H1 (cell line): ENCODE measurements around the gene ARHGEF19. TPM values are rescaled to one million over a fixed set of nuclear protein-coding genes. Genes with fewer than 3 reads are reported as not detected.

Source experiments
- CTCF ChIA-PET: fragments of 300-600 bp; sonication (Branson Sonifier 250); formaldehyde crosslinking; loops from one replicate; lab custom pipeline; 2021; ENCODE audit not compliant: partially characterized antibody; lab: Charles Lee
- POLR2A ChIA-PET: fragments of 300-600 bp; sonication (Branson Sonifier 250); formaldehyde crosslinking; loops from one replicate; lab custom pipeline; 2021; ENCODE audit warnings: inconsistent platforms; ENCODE audit not compliant: partially characterized antibody; lab: Charles Lee
- DNase-seq, 2 experiments: peaks; one replicate each; pipeline versions ENCODE4 v3.0.0 to v3.0.0-alpha.2; 2010 to 2022; ENCODE audit warnings: low spot score in 2 of 2, low read depth in 1 of 2, mixed read lengths in 1 of 2
- FAIRE-seq: peaks from 2 replicates; lab custom pipeline; 2011; peaks lifted over from hg19 to GRCh38; lab: Jason Lieb, UNC
- H2AFZ ChIP-seq: 2 replicates; pipeline ENCODE4 v1.8.1; 2012; ENCODE audit warnings: low read length, inconsistent platforms
- H2AK5ac ChIP-seq: 2 replicates; pipeline ENCODE4 v1.6.1; 2013; ENCODE audit warnings: low read depth, low read length
- H2BK120ac ChIP-seq: replicated peaks from 2 replicates; pipeline ENCODE3; 2013; ENCODE audit warnings: low read depth, low read length, inconsistent platforms
- H2BK12ac ChIP-seq: 2 replicates; pipeline ENCODE4 v1.6.1; 2013; ENCODE audit warnings: low read depth, low read length
- H2BK15ac ChIP-seq: 2 replicates; pipeline ENCODE4 v1.6.1; 2013; ENCODE audit warnings: low read length
- H2BK20ac ChIP-seq: 2 replicates; pipeline ENCODE4 v1.6.1; 2013; ENCODE audit warnings: low read length
- H2BK5ac ChIP-seq: 2 replicates; pipeline ENCODE4 v1.6.1; 2013; ENCODE audit warnings: low read depth, low read length
- H3K14ac ChIP-seq: 2 replicates; pipeline ENCODE4 v1.6.1; 2013; ENCODE audit warnings: inconsistent platforms; ENCODE audit not compliant: insufficient read length
- H3K18ac ChIP-seq: 2 replicates; pipeline ENCODE4 v1.6.1; 2013; ENCODE audit warnings: low read length; ENCODE audit errors: extremely low read depth
- H3K23ac ChIP-seq: 2 replicates; pipeline ENCODE4 v1.6.1; 2013; ENCODE audit warnings: inconsistent platforms; ENCODE audit not compliant: insufficient read length
- H3K23me2 ChIP-seq: 2 replicates; pipeline ENCODE4 v1.6.1; 2013; ENCODE audit warnings: low read depth, low read length
- H3K27ac ChIP-seq: 2 replicates; pipeline ENCODE4 v1.6.1; 2011; ENCODE audit warnings: low read depth, low read length, inconsistent platforms
- H3K27me3 ChIP-seq, 4 experiments: replicated peaks in 1 of 4; 1 replicate in 1 of 4; 2 replicates in 3 of 4; pipeline versions ENCODE4 v1.6.1 to v1.8.1; 2011 to 2013; ENCODE audit warnings: low read length in 3 of 4, mild to moderate bottlenecking in 3 of 4, inconsistent platforms in 2 of 4, mixed read lengths in 2 of 4, moderate library complexity in 1 of 4; ENCODE audit not compliant: control insufficient read depth in 3 of 4, insufficient read depth in 3 of 4; ENCODE audit errors: extremely low read depth in 1 of 4
- H3K36me3 ChIP-seq, 4 experiments: 2 replicates each; pipeline versions ENCODE4 v1.6.1 to v1.8.1; 2011 to 2013; ENCODE audit warnings: mild to moderate bottlenecking in 4 of 4, low read length in 3 of 4, moderate library complexity in 2 of 4, control low read depth in 1 of 4, inconsistent platforms in 1 of 4; ENCODE audit not compliant: insufficient read depth in 4 of 4, control insufficient read depth in 2 of 4
- H3K4ac ChIP-seq: replicated peaks from 2 replicates; pipeline ENCODE3; 2013; ENCODE audit warnings: low read length, low read depth, mixed read lengths, inconsistent platforms; ENCODE audit not compliant: insufficient read length
- H3K4me1 ChIP-seq, 4 experiments: replicated peaks in 1 of 4; 1 replicate in 1 of 4; 2 replicates in 3 of 4; pipeline versions ENCODE4 v1.6.1 to v1.8.1; 2011 to 2013; ENCODE audit warnings: low read length in 3 of 4, inconsistent platforms in 2 of 4, mixed read lengths in 1 of 4; ENCODE audit not compliant: insufficient read depth in 4 of 4, control insufficient read depth in 3 of 4
- H3K4me2 ChIP-seq, 2 experiments: 2 replicates each; pipeline versions ENCODE4 v1.6.1 to v1.8.1; 2011 to 2013; ENCODE audit warnings: low read depth in 2 of 2, low read length in 2 of 2, control low read depth in 1 of 2, inconsistent platforms in 1 of 2, mild to moderate bottlenecking in 1 of 2; ENCODE audit not compliant: insufficient read depth in 1 of 2
- H3K4me3 ChIP-seq, 4 experiments: fragments of 200-600, 300-600 bp in 1 of 4; sonication (generic), shearing (Covaris generic), sonication (Bioruptor Twin) in 1 of 4; 2 replicates each; pipeline versions ENCODE4 v1.5.1 to v1.8.1; 2011 to 2016; ENCODE audit warnings: low read length in 4 of 4, low read depth in 3 of 4, control low read depth in 2 of 4, inconsistent platforms in 2 of 4, mild to moderate bottlenecking in 2 of 4, mixed read lengths in 1 of 4, moderate library complexity in 1 of 4; ENCODE audit not compliant: insufficient read depth in 2 of 4; ENCODE audit errors: extremely low read depth in 1 of 4
- H3K56ac ChIP-seq: replicated peaks from 2 replicates; pipeline ENCODE3; 2013; ENCODE audit warnings: low read depth, mild to moderate bottlenecking, mixed read lengths, low read length, inconsistent platforms; ENCODE audit not compliant: insufficient read length
- H3K79me1 ChIP-seq: 2 replicates; pipeline ENCODE4 v1.6.1; 2013; ENCODE audit warnings: low read depth, low read length, control low read depth
- H3K79me2 ChIP-seq, 2 experiments: 2 replicates each; pipeline versions ENCODE4 v1.6.1 to v1.8.1; 2012 to 2013; ENCODE audit warnings: low read length in 2 of 2, mild to moderate bottlenecking in 2 of 2, inconsistent platforms in 1 of 2; ENCODE audit not compliant: insufficient read depth in 2 of 2, control insufficient read depth in 1 of 2
- H3K9ac ChIP-seq, 4 experiments: replicated peaks in 1 of 4; 1 replicate in 1 of 4; 2 replicates in 3 of 4; pipeline versions ENCODE4 v1.6.1 to v1.8.1; 2011 to 2013; ENCODE audit warnings: low read depth in 3 of 4, low read length in 3 of 4, control low read depth in 2 of 4, mild to moderate bottlenecking in 2 of 4, moderate library complexity in 2 of 4, inconsistent platforms in 1 of 4; ENCODE audit errors: extremely low read depth in 1 of 4
- H3K9me3 ChIP-seq, 2 experiments: 2 replicates each; pipeline versions ENCODE4 v1.6.1 to v1.8.1; 2012 to 2013; ENCODE audit warnings: mild to moderate bottlenecking in 2 of 2, moderate library complexity in 2 of 2, control low read depth in 1 of 2, inconsistent platforms in 1 of 2, low read depth in 1 of 2, low read length in 1 of 2, mixed read lengths in 1 of 2; ENCODE audit not compliant: insufficient read depth in 2 of 2
- H4K20me1 ChIP-seq, 2 experiments: replicated peaks in 1 of 2; 2 replicates each; pipeline versions ENCODE3 to v1.8.1; 2011 to 2013; ENCODE audit warnings: inconsistent platforms in 2 of 2, low read length in 2 of 2, mild to moderate bottlenecking in 1 of 2; ENCODE audit not compliant: insufficient read depth in 2 of 2, control insufficient read depth in 1 of 2
- H4K5ac ChIP-seq: 2 replicates; pipeline ENCODE4 v1.6.1; 2013; ENCODE audit warnings: low read length, low read depth, mixed read lengths, inconsistent platforms; ENCODE audit not compliant: insufficient read length
- H4K8ac ChIP-seq: 2 replicates; pipeline ENCODE4 v1.8.0; 2013; ENCODE audit warnings: mild to moderate bottlenecking, moderate library complexity, low read length, inconsistent platforms; ENCODE audit not compliant: insufficient read depth; ENCODE audit errors: extremely low read depth
- H4K91ac ChIP-seq: replicated peaks from 2 replicates; pipeline ENCODE3; 2013; ENCODE audit warnings: low read length, mixed read lengths, inconsistent platforms; ENCODE audit not compliant: insufficient read length
- ASH2L ChIP-seq: fragments of 200-600, 300-600 bp; sonication (generic); IDR thresholded peaks from one replicate; pipeline ENCODE4 v1.7.1; 2017; ENCODE audit warnings: low read length
- CEBPB ChIP-seq: IDR thresholded peaks from 2 replicates; pipeline ENCODE4 v1.6.1; 2012; ENCODE audit warnings: low read depth, low read length
- FOSL1 ChIP-seq: IDR thresholded peaks from 2 replicates; pipeline ENCODE4 v1.6.1; 2011; ENCODE audit warnings: mild to moderate bottlenecking, low read depth, low read length, moderate library complexity; ENCODE audit not compliant: insufficient read depth
- GTF2F1 ChIP-seq: IDR thresholded peaks from 2 replicates; pipeline ENCODE4 v1.6.1; 2012; ENCODE audit warnings: low read depth, low read length, improper control_type of control experiment, borderline replicate concordance
- KDM4A ChIP-seq: IDR thresholded peaks from one replicate; pipeline ENCODE4 v1.7.1; 2012; ENCODE audit warnings: low read depth, mild to moderate bottlenecking, moderate library complexity, low read length, inconsistent platforms; ENCODE audit not compliant: severe bottlenecking
- KDM5A ChIP-seq: fragments of 200-600 bp; IDR thresholded peaks from 2 replicates; pipeline ENCODE4 v1.7.1; 2012; ENCODE audit warnings: mild to moderate bottlenecking, low read length, inconsistent platforms, mixed read lengths
- RNF2 ChIP-seq: fragments of 200-900, 300-1000 bp; sonication (generic); IDR thresholded peaks from 2 replicates; pipeline ENCODE4 v1.7.1; 2016; ENCODE audit warnings: borderline replicate concordance, low read depth, mild to moderate bottlenecking, antibody characterized with exemption, low read length; ENCODE audit not compliant: poor library complexity, severe bottlenecking; ENCODE audit errors: missing control alignments
- SUZ12 ChIP-seq: fragments of 200-600 bp; sonication (generic); IDR thresholded peaks from 2 replicates; pipeline ENCODE4 v1.6.1; 2012; ENCODE audit warnings: mild to moderate bottlenecking, inconsistent platforms, low read length, moderate library complexity, mixed read lengths
- ZNF274 ChIP-seq: IDR thresholded peaks from 2 replicates; pipeline ENCODE4 v1.7.0; 2012; ENCODE audit warnings: low read length, borderline replicate concordance; ENCODE audit errors: extremely low read depth
- WGBS, 2 experiments: shearing (Covaris generic) in 1 of 2; methylation state at CpG; one replicate each; pipeline versions ENCODE4 v1.1.6 to v1.1.7; 2013 to 2015; ENCODE audit warnings: low lambda C conversion rate in 2 of 2, mixed read lengths in 2 of 2, inconsistent platforms in 1 of 2, low coverage in 1 of 2, missing lambda C conversion rate in 1 of 2; ENCODE audit not compliant: insufficient replicate concordance in 2 of 2, insufficient coverage in 1 of 2, insufficient read length in 1 of 2; ENCODE audit errors: extremely low coverage in 1 of 2, missing lambda C conversion rate in 1 of 2; 5-methylcytosine and 5-hydroxymethylcytosine counted together
- polyA plus RNA-seq, 7 experiments: library from polyadenylated mRNA; depleted of rRNA in 3 of 7; stranded (reverse) in 5 of 7; unstranded in 2 of 7; fragments of >200 nt in 5 of 7; fragments of 200-250 nt in 2 of 7; gene quantifications; 1 replicate in 5 of 7; 2 replicates in 1 of 7; 4 replicates in 1 of 7; pipeline versions ENCODE4 v1.2.1 to v1.2.3, GENCODE V29; 2011 to 2013; ENCODE audit warnings: missing spikeins in 2 of 7, mixed read lengths in 2 of 7
- total RNA-seq: library from RNA; stranded (reverse); fragmentation: NEBNext Ultra II Directional; extraction: Animal tissue kit (Norgen Biotek cat#: 25700); gene quantifications from 2 replicates; pipeline ENCODE4 v1.2.1, GENCODE V29; 2021
- TF ChIP-seq, protein P1 (sequence below), 3 experiments: IDR thresholded peaks; 1 replicate in 2 of 3; 2 replicates in 1 of 3; pipeline versions ENCODE4 v1.5.1 to v1.6.1; 2011; ENCODE audit warnings: low read length in 3 of 3, mild to moderate bottlenecking in 3 of 3, inconsistent platforms in 2 of 3, low read depth in 1 of 3, moderate library complexity in 1 of 3; ENCODE audit not compliant: insufficient read depth in 1 of 3; ENCODE audit errors: control extremely low read depth in 1 of 3

ARHGEF19 gene
- total and polyA plus RNA-seq, 2 of the 8 experiments (the other 6 are each of a cell fraction or from before 2014, with no cell fraction given): 47.5 to 56.4 TPM

DNA sequence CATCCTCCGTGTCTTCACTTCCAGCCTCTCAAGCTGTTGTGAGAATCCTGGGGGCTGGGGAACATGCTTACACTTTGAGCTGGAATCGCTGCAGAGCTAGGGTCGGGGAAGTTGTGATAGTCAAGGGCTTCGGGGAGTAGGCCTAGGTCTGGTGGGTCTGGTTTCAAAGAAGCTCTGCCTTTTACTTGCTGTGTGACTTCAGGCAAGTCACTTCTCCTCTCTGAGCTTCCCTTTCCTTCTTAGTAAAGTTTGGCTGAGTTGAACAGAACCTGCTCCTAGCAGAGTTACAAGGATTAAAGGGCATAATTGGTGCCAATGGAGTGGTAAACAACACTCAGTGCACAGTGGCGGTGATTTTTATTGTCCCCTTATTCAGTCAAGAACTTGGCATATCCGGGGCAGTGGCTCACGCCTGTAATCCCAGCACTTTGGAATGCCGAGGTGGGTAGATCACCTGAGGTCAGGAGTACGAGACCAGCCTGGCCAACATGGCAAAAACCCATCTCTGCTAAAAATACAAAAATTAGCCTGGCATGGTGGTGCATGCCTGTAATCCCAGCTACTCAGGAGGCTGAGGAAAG lies 25.7 kb downstream of the ARHGEF19 start:
- H3K27ac ChIP-seq: no peak overlapping the region
- FAIRE-seq (no peak), DNase-seq (no peak)
- H3K36me3 ChIP-seq: no peaks in the 10 kb centered on the region
- H3K79me1 ChIP-seq: no peaks in the 10 kb centered on the region
- no peak overlapping the region for H2BK5ac ChIP-seq
- H3K18ac ChIP-seq: no peak overlapping the region
- H2BK15ac ChIP-seq: peak overlapping the region; percentile 88; the same call in 1 of the 2 replicates
- no peak overlapping the region for H3K23ac ChIP-seq
- H2AK5ac ChIP-seq: no peak overlapping the region
- H3K4me2 ChIP-seq: no peak overlapping the region
- H3K14ac ChIP-seq: no peak overlapping the region
- H2BK120ac ChIP-seq: no peak overlapping the region
- no peak overlapping the region for H4K8ac ChIP-seq
- no peaks in the 10 kb centered on the region for H3K79me2 ChIP-seq
- H3K4ac ChIP-seq: no peak overlapping the region
- H3K4me3 ChIP-seq: no peak overlapping the region
- WGBS, 2 experiments: 93% methylated on average over 9 of the region's 9 CpGs; no CpG with 5 or more reads in 1 of the 2 experiments
- H3K9me3 ChIP-seq: no peaks in the 10 kb centered on the region
- H3K23me2 ChIP-seq: no peaks in the 10 kb centered on the region; the same call in 1 of the 2 replicates
- no peak overlapping the region for H4K91ac ChIP-seq
- no peaks in the 10 kb centered on the region; a peak in 1 of 7 replicates for H3K27me3 ChIP-seq
- no peak overlapping the region for H3K9ac ChIP-seq
- no peaks in the 10 kb centered on the region for H4K20me1 ChIP-seq
- no peak overlapping the region for H4K5ac ChIP-seq
- CTCF ChIA-PET: interaction anchor here (0.6 to 17.1 kb wide), 25 partner anchors 11 to 415 kb away, joined by 3 to 569 read pairs (median 5); partner anchors contain the start of genes CLCNKB, CPLANE2, EPHA2 and FAM131C
- no peak overlapping the region for H2AFZ ChIP-seq
- H2BK12ac ChIP-seq: no peak overlapping the region
- H3K56ac ChIP-seq: no peak overlapping the region
- POLR2A ChIA-PET: interaction anchor here (0.9 to 1.8 kb wide), 6 partner anchors 12 to 113 kb away, joined by 3 to 6 read pairs (median 4); partner anchors contain the start of gene FAM131C
- peaks cover 4 to 8% (median 6%) of the 10 kb centered on the region in 4 experiments; a peak in 6 of 7 replicates for H3K4me1 ChIP-seq
- no peak overlapping the region for H2BK20ac ChIP-seq
- TF ChIP-seq ASH2L (no peak), KDM5A (no peak), CEBPB (no peak), RNF2 (no peak), SUZ12 (no peak), FOSL1 (no peak), ZNF274 (no peak), KDM4A (no peak), GTF2F1 (no peak)
- TF ChIP-seq, protein P1, sequence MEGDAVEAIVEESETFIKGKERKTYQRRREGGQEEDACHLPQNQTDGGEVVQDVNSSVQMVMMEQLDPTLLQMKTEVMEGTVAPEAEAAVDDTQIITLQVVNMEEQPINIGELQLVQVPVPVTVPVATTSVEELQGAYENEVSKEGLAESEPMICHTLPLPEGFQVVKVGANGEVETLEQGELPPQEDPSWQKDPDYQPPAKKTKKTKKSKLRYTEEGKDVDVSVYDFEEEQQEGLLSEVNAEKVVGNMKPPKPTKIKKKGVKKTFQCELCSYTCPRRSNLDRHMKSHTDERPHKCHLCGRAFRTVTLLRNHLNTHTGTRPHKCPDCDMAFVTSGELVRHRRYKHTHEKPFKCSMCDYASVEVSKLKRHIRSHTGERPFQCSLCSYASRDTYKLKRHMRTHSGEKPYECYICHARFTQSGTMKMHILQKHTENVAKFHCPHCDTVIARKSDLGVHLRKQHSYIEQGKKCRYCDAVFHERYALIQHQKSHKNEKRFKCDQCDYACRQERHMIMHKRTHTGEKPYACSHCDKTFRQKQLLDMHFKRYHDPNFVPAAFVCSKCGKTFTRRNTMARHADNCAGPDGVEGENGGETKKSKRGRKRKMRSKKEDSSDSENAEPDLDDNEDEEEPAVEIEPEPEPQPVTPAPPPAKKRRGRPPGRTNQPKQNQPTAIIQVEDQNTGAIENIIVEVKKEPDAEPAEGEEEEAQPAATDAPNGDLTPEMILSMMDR (IDR thresholded peaks at IDR 0.05; ENCODE audit: control extremely low read depth in 1 of 3, insufficient read depth in 1 of 3, low read depth in 1 of 3, low read length in 3 of 3): no peak
